MM.1S (cell line): ENCODE measurements around the gene GCGR.
"Not testable (repeated sequence)": the region's sequence is repeated elsewhere in the genome, so short reads cannot be mapped to it uniquely, and the experiment has no call there.

Source experiments
- DNase-seq: peaks from one replicate; pipeline ENCODE4 v3.0.0-alpha.2; 2015
- H2AFZ ChIP-seq: fragments of 300-600 bp; sonication (generic); 2 replicates; pipeline ENCODE4 v1.6.0; 2016; ENCODE audit warnings: antibody characterized with exemption, low read length
- H3F3A ChIP-seq: fragments of 300-600 bp; sonication (generic); 2 replicates; pipeline ENCODE4 v1.6.1; 2016; ENCODE audit warnings: mild to moderate bottlenecking, antibody characterized with exemption, low read length, moderate library complexity, mixed read lengths; ENCODE audit not compliant: insufficient read depth
- H3K27ac ChIP-seq: fragments of 300-600 bp; sonication (generic); 2 replicates; pipeline ENCODE4 v1.5.1; 2016; ENCODE audit warnings: mild to moderate bottlenecking, low read length
- H3K27me3 ChIP-seq: fragments of 300-600 bp; sonication (generic); replicated peaks from 2 replicates; pipeline ENCODE4 v1.6.0; 2016; ENCODE audit warnings: low read length; ENCODE audit not compliant: insufficient read depth
- H3K36me3 ChIP-seq: fragments of 300-600 bp; sonication (generic); replicated peaks from 2 replicates; pipeline ENCODE4 v1.6.1; 2016; ENCODE audit warnings: mild to moderate bottlenecking, low read length, mixed read lengths; ENCODE audit not compliant: insufficient read depth
- H3K4me1 ChIP-seq: fragments of 300-600 bp; sonication (generic); 2 replicates; pipeline ENCODE4 v1.6.1; 2016; ENCODE audit warnings: low read length, mixed read lengths
- H3K4me2 ChIP-seq: fragments of 300-600 bp; sonication (generic); 2 replicates; pipeline ENCODE4 v1.6.0; 2016; ENCODE audit warnings: low read depth, low read length
- H3K4me3 ChIP-seq: fragments of 300-600 bp; sonication (generic); 2 replicates; pipeline ENCODE4 v1.5.1; 2016; ENCODE audit warnings: low read length, mixed read lengths
- H3K79me2 ChIP-seq: fragments of 300-600 bp; sonication (generic); 2 replicates; pipeline ENCODE4 v1.6.1; 2016; ENCODE audit warnings: mixed run types, low read length, mixed read lengths
- H3K9ac ChIP-seq: fragments of 300-600 bp; sonication (generic); 2 replicates; pipeline ENCODE4 v1.6.1; 2016; ENCODE audit warnings: low read length, mixed read lengths
- H3K9me2 ChIP-seq: fragments of 300-600 bp; sonication (generic); replicated peaks from 2 replicates; pipeline ENCODE4 v1.6.1; 2016; ENCODE audit warnings: mild to moderate bottlenecking, low read length, mixed read lengths; ENCODE audit not compliant: insufficient read depth
- H3K9me3 ChIP-seq: fragments of 300-600 bp; sonication (generic); replicated peaks from 2 replicates; pipeline ENCODE4 v1.6.1; 2016; ENCODE audit warnings: mild to moderate bottlenecking, low read length, mixed read lengths; ENCODE audit not compliant: insufficient read depth
- H4K20me1 ChIP-seq: fragments of 300-600 bp; sonication (generic); 2 replicates; pipeline ENCODE4 v1.6.1; 2016; ENCODE audit warnings: mild to moderate bottlenecking, low read length, moderate library complexity, mixed read lengths; ENCODE audit not compliant: insufficient read depth
- CTCF ChIP-seq: fragments of 300-600 bp; sonication (generic); IDR thresholded peaks from 2 replicates; pipeline ENCODE4 v1.5.1; 2016; ENCODE audit warnings: antibody characterized with exemption, low read length, mixed read lengths
- EZH2 ChIP-seq: fragments of 300-600 bp; sonication (generic); optimal IDR thresholded peaks from 2 replicates; pipeline ENCODE3; 2017; ENCODE audit warnings: low read depth, mild to moderate bottlenecking, antibody characterized with exemption, low read length, mixed read lengths
- EZH2phosphoT487 ChIP-seq: fragments of 300-600 bp; sonication (generic); IDR thresholded peaks from 2 replicates; pipeline ENCODE4 v1.6.1; 2018; ENCODE audit warnings: antibody characterized with exemption, low read length

GCGR gene

GRCh38 chr17:81838753-81839255, 34.9 kb downstream of the GCGR start:
- TF ChIP-seq EZH2phosphoT487, result no peak
- no peak for TF ChIP-seq EZH2
- TF ChIP-seq CTCF, result no peak
- Histone ChIP-seq H3K27me3 (no peaks in the 10 kb centered on the region; the same call in 1 of the 2 replicates), H3K9me2 (no peaks in the 10 kb centered on the region), H3K4me1 (peaks cover 1% of the 10 kb centered on the region; the same call in 1 of the 2 replicates), H3K9ac (no peak overlapping the region), H3K36me3 (no peaks in the 10 kb centered on the region), H4K20me1 (no peaks in the 10 kb centered on the region; the same call in 1 of the 2 replicates), H3K4me2 (no peak overlapping the region), H2AFZ (no peak overlapping the region), H3K79me2 (no peaks in the 10 kb centered on the region), H3F3A (0 out of 2 replicates have a peak, but pooled peaks cover 8% of the 10 kb centered on the region), H3K9me3 (no peaks in the 10 kb centered on the region), H3K27ac (no peak overlapping the region), H3K4me3 (no peak overlapping the region)
- no peak for DNase-seq

- Histone ChIP-seq H4K20me1 (no peaks in the 10 kb centered on the region; the same call in 1 of the 2 replicates), H3K36me3 (no peaks in the 10 kb centered on the region), H2AFZ (no peak overlapping the region), H3K4me3 (no peak overlapping the region), H3K27ac (no peak overlapping the region), H3K4me2 (no peak overlapping the region), H3K79me2 (no peaks in the 10 kb centered on the region), H3K27me3 (no peaks in the 10 kb centered on the region; the same call in 1 of the 2 replicates), H3K4me1 (no peaks in the 10 kb centered on the region), H3K9me3 (no peaks in the 10 kb centered on the region), H3K9me2 (no peaks in the 10 kb centered on the region), H3K9ac (no peak overlapping the region), H3F3A (0 out of 2 replicates have a peak, but pooled peaks cover 9% of the 10 kb centered on the region)
- TF ChIP-seq EZH2 (no peak), EZH2phosphoT487 (no peak), CTCF (no peak)
- DNase-seq, result no peak
These were observed 35.4 kb downstream of the GCGR start for GRCh38 chr17:81839301-81839700.

- not testable (repeated sequence) for H3F3A ChIP-seq, DNase-seq, H3K27me3 ChIP-seq, H2AFZ ChIP-seq, H3K79me2 ChIP-seq, H3K27ac ChIP-seq, H3K9me3 ChIP-seq, H4K20me1 ChIP-seq, H3K4me1 ChIP-seq, H3K4me3 ChIP-seq, H3K36me3 ChIP-seq, H3K9ac ChIP-seq, H3K4me2 ChIP-seq, H3K9me2 ChIP-seq
These were observed 36.1 kb downstream of the GCGR start for GRCh38 chr17:81840059-81840458.
